ENCODE results near the gene OR5H2. TPM values are rescaled to one million over a fixed set of nuclear protein-coding genes. Genes with fewer than 3 reads are reported as not detected.

OR5H2 gene
- total RNA-seq, 1 donor from 2014 or later, result not detected

GRCh38 chr3:98329392-98330124, 47.3 kb downstream of the OR5H2 start:
- no peak for DNase-seq (ENCODE audit: low read depth, low spot score)

GRCh38 chr3:98331329-98331728, 49.0 kb downstream of the OR5H2 start:
- no peak for DNase-seq (ENCODE audit: low read depth, low spot score)

Other genes with a start within 250 kb of the OR5H2 start
- gene GABRR3, start 247.2 kb upstream of the OR5H2 start, total RNA-seq, result not detected in 2 replicates
- gene OR5AC2, start 195.3 kb upstream of the OR5H2 start, total RNA-seq, result not detected in 2 replicates
- not detected in 2 replicates for gene OR5H1, start 151.8 kb upstream of the OR5H2 start, total RNA-seq
- not detected in 2 replicates for gene OR5H14, start 135.0 kb upstream of the OR5H2 start, total RNA-seq
- gene OR5H15, start 115.8 kb upstream of the OR5H2 start, total RNA-seq, result not detected in 2 replicates
- not detected in 2 replicates for gene OR5H6, start 18.3 kb upstream of the OR5H2 start, total RNA-seq
- gene OR5K4, start 71.3 kb downstream of the OR5H2 start, total RNA-seq, result not detected in 2 replicates
- not detected in 2 replicates for gene OR5K3, start 108.2 kb downstream of the OR5H2 start, total RNA-seq
- not detected in 2 replicates for gene OR5K1, start 180.7 kb downstream of the OR5H2 start, total RNA-seq
- gene OR5K2, start 215.2 kb downstream of the OR5H2 start, total RNA-seq, result not detected in 2 replicates
- 93.3 and 138 TPM in 2 replicates for gene CLDND1, start 240.4 kb downstream of the OR5H2 start, total RNA-seq
- not detected in 2 replicates for gene GPR15, start 249.5 kb downstream of the OR5H2 start, total RNA-seq